Breast epithelium (tissue), 4 donors: ENCODE data around the gene NEDD9. TPM values are rescaled to one million over a fixed set of nuclear protein-coding genes. Genes with fewer than 3 reads are reported as not detected.

ENCODE experiments used
- DNase-seq, 2 donors: peaks; one replicate each; pipeline ENCODE4 v3.0.0-alpha.2; 2019; ENCODE audit warnings: low spot score in 2 of 2
- H3K27ac ChIP-seq, 2 donors: fragments of 200-600 bp; sonication (generic) in 1 of 2; one replicate each; pipeline ENCODE4 v1.5.1; 2016 to 2019; ENCODE audit warnings: mild to moderate bottlenecking in 1 of 2
- H3K27me3 ChIP-seq, 2 donors: fragments of 200-600 bp; sonication (generic) in 1 of 2; one replicate each; pipeline versions ENCODE4 v1.5.1 to v1.6.0; 2017 to 2019; ENCODE audit warnings: control low read depth in 1 of 2, mild to moderate bottlenecking in 1 of 2
- H3K36me3 ChIP-seq: fragments of 200-600 bp; one replicate; pipeline ENCODE4 v1.5.1; 2019
- H3K4me1 ChIP-seq, 2 donors: fragments of 200-600 bp; sonication (generic); one replicate each; pipeline ENCODE4 v1.5.1; 2016 to 2019; ENCODE audit warnings: control low read depth in 1 of 2
- H3K4me3 ChIP-seq, 3 donors: fragments of 200-600 bp; sonication (generic); 1 replicate in 2 of 3; 2 replicates in 1 of 3; pipeline ENCODE4 v1.5.1; 2016 to 2019; ENCODE audit warnings: mild to moderate bottlenecking in 3 of 3, moderate library complexity in 2 of 3
- H3K9me3 ChIP-seq, 2 donors: fragments of 200-600 bp; sonication (generic) in 1 of 2; one replicate each; pipeline ENCODE4 v1.5.1; 2016 to 2019; ENCODE audit warnings: control low read depth in 1 of 2
- CTCF ChIP-seq, 3 donors: fragments of 450-650 bp; IDR thresholded peaks; one replicate each; pipeline ENCODE4 v1.5.1; 2016 to 2017; ENCODE audit warnings: antibody characterized with exemption in 3 of 3, mild to moderate bottlenecking in 3 of 3, moderate library complexity in 3 of 3
- POLR2A ChIP-seq: fragments of 450-650 bp; IDR thresholded peaks from one replicate; pipeline ENCODE4 v1.6.1; 2016; ENCODE audit warnings: antibody characterized with exemption, mild to moderate bottlenecking, moderate library complexity
- POLR2AphosphoS5 ChIP-seq, 3 donors: sonication (generic); formaldehyde crosslinking; IDR thresholded peaks; one replicate each; pipeline ENCODE4 v1.6.1; 2017; ENCODE audit warnings: antibody characterized with exemption in 3 of 3
- intact Hi-C: fragments of 100-400 bp; cut with DNase I; formaldehyde crosslinking; loops from one replicate; pipeline ENCODE4 v1.15.1; 2023; ENCODE audit warnings: low total_unique reads
- total RNA-seq, 3 donors: library from RNA; depleted of rRNA; stranded (reverse); fragments of >200 nt; gene quantifications; one replicate each; pipeline ENCODE4 v1.1.0, GENCODE V29; 2016

The NEDD9 gene
- total RNA-seq, 3 donors from 2014 or later: 41.4 to 108 (median 79.2) TPM

GRCh38 chr6:11236076-11236750 is 3.7 kb upstream of the NEDD9 start:
- Histone ChIP-seq H3K4me3 (no peak overlapping the region), H3K27ac (peak overlapping the region in 1 of 2 donors; percentile 17), H3K4me1 (no peaks in the 10 kb centered on the region), H3K27me3 (no peaks in the 10 kb centered on the region), H3K36me3 (no peaks in the 10 kb centered on the region), H3K9me3 (no peaks in the 10 kb centered on the region)
- intact Hi-C loops: no loop called here
- DNase-seq: no peak
- no peak for TF ChIP-seq CTCF (IDR thresholded peaks at IDR 0.05)
- no peak for TF ChIP-seq POLR2AphosphoS5 (IDR thresholded peaks at IDR 0.05)
- no peak for TF ChIP-seq POLR2A

DNA sequence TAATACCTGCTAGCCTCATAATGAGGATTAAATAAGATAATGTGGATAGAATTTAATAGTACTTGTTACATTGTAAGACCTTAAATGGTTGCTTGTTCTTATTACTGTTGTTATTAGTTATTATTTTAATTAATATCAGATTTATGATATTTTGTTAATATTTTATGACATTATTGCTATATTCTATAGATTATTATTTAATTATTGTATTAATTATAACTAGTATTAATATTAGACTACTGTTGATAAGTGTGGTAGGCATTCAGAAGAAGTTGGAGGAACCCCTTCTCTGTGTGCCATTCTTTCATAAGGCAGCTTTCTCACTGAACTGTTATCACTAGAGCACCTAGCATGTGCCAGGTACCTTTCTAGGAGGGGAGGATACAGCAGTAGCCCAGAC is 2.6 kb upstream of the NEDD9 start:
- no peaks in the 10 kb centered on the region for H3K36me3 ChIP-seq
- no peak for DNase-seq
- no peaks in the 10 kb centered on the region for H3K9me3 ChIP-seq
- H3K4me3 ChIP-seq: no peak overlapping the region
- peak overlapping the region in 1 of 2 donors; percentile 98 for H3K27ac ChIP-seq
- H3K27me3 ChIP-seq: no peaks in the 10 kb centered on the region
- TF ChIP-seq CTCF (IDR thresholded peaks at IDR 0.05): no peak
- no peak for TF ChIP-seq POLR2A
- no peak for TF ChIP-seq POLR2AphosphoS5 (IDR thresholded peaks at IDR 0.05)
- H3K4me1 ChIP-seq: no peaks in the 10 kb centered on the region
- intact Hi-C loops: no loop called here

DNA sequence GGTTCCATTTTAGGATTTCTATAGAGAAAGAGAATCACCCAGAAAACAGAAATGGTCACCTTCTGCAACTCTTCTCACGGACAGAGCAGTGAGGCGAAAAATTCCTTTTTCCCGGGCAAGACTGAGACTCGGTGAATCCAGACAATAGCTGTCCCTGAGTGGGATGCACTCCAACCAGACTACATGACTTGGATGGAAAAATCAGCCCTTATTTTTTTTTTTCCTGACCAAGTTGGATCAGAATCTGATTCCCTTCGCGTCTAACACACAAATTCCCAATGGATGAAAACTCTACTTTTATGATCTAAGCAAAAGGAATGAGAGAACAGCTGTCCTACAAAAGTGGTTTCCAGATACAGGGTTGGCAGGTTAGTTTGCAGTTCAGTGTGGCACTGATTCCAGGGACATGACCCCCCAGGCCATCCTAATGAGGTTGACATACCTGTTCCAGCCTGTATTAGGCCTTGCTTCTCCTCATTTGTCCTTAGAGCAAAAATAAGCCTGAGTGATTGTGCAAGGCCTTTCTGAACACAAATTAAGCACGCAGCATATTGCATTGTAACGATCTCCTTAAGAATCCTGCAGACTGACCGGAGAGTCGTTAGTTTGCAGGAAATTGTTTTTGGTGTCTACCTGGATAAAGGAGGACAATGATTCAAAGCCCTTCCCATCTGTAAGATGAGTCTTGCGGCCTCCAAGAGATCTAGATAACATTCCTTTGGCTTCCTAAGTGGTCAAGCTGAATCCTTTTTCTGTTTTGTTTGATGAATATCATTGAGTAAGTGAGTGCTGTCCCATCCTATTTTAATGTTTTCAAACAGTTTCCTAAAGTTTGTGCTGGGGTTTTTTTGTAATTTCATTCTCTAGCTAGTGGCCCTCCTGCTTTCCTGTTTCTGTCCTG is 1.5 kb upstream of the NEDD9 start:
- DNase-seq: peak in 1 of 2 donors; percentile 90
- no peaks in the 10 kb centered on the region for H3K36me3 ChIP-seq
- peak overlapping the region; percentile 93 to 98 for H3K27ac ChIP-seq
- H3K27me3 ChIP-seq: no peaks in the 10 kb centered on the region
- intact Hi-C loops: no loop called here
- H3K9me3 ChIP-seq: no peaks in the 10 kb centered on the region
- peak overlapping the region in 1 of 3 donors; percentile 79 for H3K4me3 ChIP-seq
- no peak for TF ChIP-seq CTCF (IDR thresholded peaks at IDR 0.05)
- no peak for TF ChIP-seq POLR2A
- peak in 1 of 3 donors; percentile 53 for TF ChIP-seq POLR2AphosphoS5 (IDR thresholded peaks at IDR 0.05)
- H3K4me1 ChIP-seq: no peaks in the 10 kb centered on the region

DNA sequence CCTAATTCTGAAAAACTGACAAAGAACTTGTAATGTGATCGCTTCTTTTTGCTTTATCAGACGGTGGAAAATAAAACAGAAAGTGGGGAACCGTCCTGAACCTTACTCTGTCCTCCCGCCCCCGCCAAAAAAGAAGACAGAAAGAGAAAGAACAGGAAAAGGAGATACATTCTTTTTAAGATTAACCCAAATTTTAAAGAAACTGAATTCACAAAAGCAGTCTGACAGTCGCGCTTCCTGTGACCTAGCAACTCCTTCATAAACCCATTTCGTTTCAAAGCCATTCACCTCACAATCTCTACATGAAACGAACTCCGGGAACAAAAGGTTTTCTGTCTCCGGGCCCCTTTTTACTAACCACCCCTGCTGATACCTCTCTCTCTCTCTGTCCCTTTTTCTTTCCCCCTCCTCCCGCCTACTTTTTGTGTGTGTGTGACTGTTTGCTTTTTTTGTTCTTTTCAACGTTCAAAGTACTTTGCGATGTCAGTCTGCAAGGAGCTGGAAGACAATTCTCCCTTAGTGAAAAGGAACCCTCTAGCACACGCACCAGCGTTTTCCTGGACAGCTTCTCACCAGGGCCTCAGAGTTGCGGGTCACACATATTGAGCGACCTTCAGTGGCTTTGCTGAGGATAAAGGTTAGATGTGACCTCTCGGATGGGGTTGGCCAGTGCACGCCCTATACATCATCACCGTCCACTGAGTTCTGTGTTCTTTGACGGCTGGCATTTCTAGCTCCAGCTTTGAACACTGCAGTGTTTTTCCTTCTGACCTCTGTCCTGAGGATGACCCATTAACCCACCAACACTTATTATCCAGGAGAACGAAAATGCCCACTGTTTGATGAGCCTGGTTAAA is 530 bp upstream of the NEDD9 start:
- H3K27ac ChIP-seq: peak overlapping the region; percentile 93 to 98

More for the DNA sequence above, 530 bp upstream of the NEDD9 start:
- intact Hi-C loops: no loop called here
- Histone ChIP-seq H3K4me3 (peak overlapping the region; percentile 62 to 83 (median 79)), H3K4me1 (no peaks in the 10 kb centered on the region), H3K36me3 (no peaks in the 10 kb centered on the region), H3K9me3 (no peaks in the 10 kb centered on the region), H3K27me3 (no peaks in the 10 kb centered on the region)
- no peak for DNase-seq
- no peak for TF ChIP-seq CTCF (IDR thresholded peaks at IDR 0.05)
- peak; percentile 5 for TF ChIP-seq POLR2A
